Keratinocyte (primary cell): ENCODE results near the gene DDIAS. TPM values are rescaled to one million over a fixed set of nuclear protein-coding genes. Genes with fewer than 3 reads are reported as not detected.
"Not testable (repeated sequence)": the region's sequence is repeated elsewhere in the genome, so short reads cannot be mapped to it uniquely, and the experiment has no call there.

ENCODE experiments used
- DNase-seq: peaks from one replicate; pipeline ENCODE4 v3.0.0-alpha.2; 2011; ENCODE audit warnings: low read depth, missing footprints, low spot score
- FAIRE-seq: peaks from 2 replicates; lab custom pipeline; 2011; peaks lifted over from hg19 to GRCh38; lab: Jason Lieb, UNC
- H2AFZ ChIP-seq: 2 replicates; pipeline ENCODE4 v1.6.0; 2012; ENCODE audit warnings: low read length, control low read depth, inconsistent platforms; ENCODE audit not compliant: control insufficient read depth
- H3K27ac ChIP-seq: 2 replicates; pipeline ENCODE4 v1.5.1; 2011; ENCODE audit warnings: low read length; ENCODE audit not compliant: control insufficient read depth, insufficient read depth
- H3K27me3 ChIP-seq: 3 replicates; pipeline ENCODE4 v1.6.0; 2011; ENCODE audit warnings: low read length; ENCODE audit not compliant: control insufficient read depth, insufficient read depth; ENCODE audit errors: extremely low read depth
- H3K36me3 ChIP-seq, 2 experiments: 2 replicates in 1 of 2; 3 replicates in 1 of 2; pipeline ENCODE4 v1.5.1; 2011; ENCODE audit warnings: low read length in 2 of 2, mild to moderate bottlenecking in 1 of 2; ENCODE audit not compliant: control insufficient read depth in 2 of 2, insufficient read depth in 2 of 2; ENCODE audit errors: extremely low read depth in 1 of 2
- H3K4me1 ChIP-seq: 3 replicates; pipeline ENCODE4 v1.5.1; 2011; ENCODE audit warnings: low read length; ENCODE audit not compliant: control insufficient read depth, insufficient read depth; ENCODE audit errors: extremely low read depth
- H3K4me2 ChIP-seq: 3 replicates; pipeline ENCODE4 v1.6.0; 2011; ENCODE audit warnings: low read depth, low read length; ENCODE audit not compliant: control insufficient read depth, insufficient read depth; ENCODE audit errors: extremely low read depth
- H3K4me3 ChIP-seq, 3 experiments: fragments of 200-600 bp in 1 of 3; sonication (generic) in 1 of 3; 2 replicates in 2 of 3; 3 replicates in 1 of 3; pipeline ENCODE4 v1.5.1; 2011 to 2016; ENCODE audit warnings: low read length in 3 of 3, mild to moderate bottlenecking in 3 of 3, control low read depth in 2 of 3, inconsistent platforms in 1 of 3, low read depth in 1 of 3, mixed read lengths in 1 of 3, mixed run types in 1 of 3, moderate library complexity in 1 of 3; ENCODE audit not compliant: control insufficient read depth in 2 of 3, insufficient read depth in 2 of 3; ENCODE audit errors: extremely low read depth in 1 of 3
- H3K79me2 ChIP-seq: 2 replicates; pipeline ENCODE4 v1.6.0; 2012; ENCODE audit warnings: low read length; ENCODE audit not compliant: control insufficient read depth, insufficient read depth
- H3K9ac ChIP-seq: 3 replicates; pipeline ENCODE4 v1.6.0; 2011; ENCODE audit warnings: low read length; ENCODE audit not compliant: control insufficient read depth, insufficient read depth; ENCODE audit errors: extremely low read depth
- H3K9me1 ChIP-seq: 3 replicates; pipeline ENCODE4 v1.6.0; 2011; ENCODE audit warnings: low read length; ENCODE audit not compliant: control insufficient read depth, insufficient read depth; ENCODE audit errors: extremely low read depth
- H3K9me3 ChIP-seq: 2 replicates; pipeline ENCODE4 v1.5.1; 2012; ENCODE audit warnings: low read depth, low read length; ENCODE audit not compliant: control insufficient read depth
- H4K20me1 ChIP-seq: 3 replicates; pipeline ENCODE4 v1.6.0; 2011; ENCODE audit warnings: low read length; ENCODE audit not compliant: control insufficient read depth, insufficient read depth; ENCODE audit errors: extremely low read depth
- EZH2 ChIP-seq: IDR thresholded peaks from one replicate; pipeline ENCODE4 v1.6.1; 2012; ENCODE audit warnings: inconsistent platforms, mild to moderate bottlenecking, low read length, moderate library complexity
- dilution Hi-C: fragments of 300-500 bp; cut with MboI; formaldehyde crosslinking; loops from one replicate; pipeline ENCODE4 v1.7.0; 2020; ENCODE audit warnings: low sequenced_read_pairs; ENCODE audit not compliant: extremely low pct_ligation_motif_present
- polyA plus RNA-seq, 5 experiments: library from polyadenylated mRNA; depleted of rRNA in 3 of 5; stranded (reverse) in 3 of 5; stranded (forward) in 1 of 5; unstranded in 1 of 5; fragments of >200 nt; gene quantifications; 1 replicate in 1 of 5; 2 replicates in 3 of 5; 3 replicates in 1 of 5; pipeline versions ENCODE4 v1.2.1 to v1.2.3, GENCODE V29; 2011 to 2012; ENCODE audit warnings: missing spikeins in 2 of 5, low read depth in 1 of 5, low replicate concordance in 1 of 5
- TF ChIP-seq, protein P1 (sequence below), 3 experiments: IDR thresholded peaks in 1 of 3; conservative IDR thresholded peaks in 1 of 3; optimal IDR thresholded peaks in 1 of 3; 2 replicates in 2 of 3; 3 replicates in 1 of 3; pipeline versions ENCODE3 to v1.5.1; 2011; ENCODE audit warnings: low read length in 3 of 3, mild to moderate bottlenecking in 3 of 3, moderate library complexity in 2 of 3, control low read depth in 1 of 3, inconsistent platforms in 1 of 3; ENCODE audit not compliant: insufficient read depth in 2 of 3; ENCODE audit errors: extremely low read depth in 1 of 3

DDIAS gene
- polyA plus RNA-seq, 1 donor (not counting 4 experiments of a cell fraction or from before 2014, with no cell fraction given), result 8.7 TPM

DNA sequence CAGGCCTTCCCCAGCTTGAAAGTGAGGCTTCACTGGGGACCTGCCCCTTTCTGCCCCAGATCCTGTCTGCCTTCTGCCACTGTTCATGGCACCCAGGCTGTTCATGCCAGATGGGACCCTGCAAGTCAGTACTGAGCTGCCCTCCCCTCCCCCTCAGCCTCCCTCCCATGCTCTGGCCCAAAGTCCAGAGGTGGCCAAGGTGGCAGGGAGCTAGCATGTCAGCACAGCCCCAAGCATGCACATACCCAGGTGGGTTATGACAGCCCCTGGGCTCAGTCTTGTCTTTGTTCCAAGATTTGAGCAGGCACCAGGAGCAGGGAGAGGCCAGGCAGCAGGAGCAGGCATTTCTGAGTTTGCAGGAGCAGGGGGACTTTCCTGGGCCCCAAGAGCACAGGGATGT, 44.1 kb downstream of the DDIAS start:
- no peak overlapping the region for H3K4me2 ChIP-seq
- dilution Hi-C loops, result no loop called here
- H3K9ac ChIP-seq, result no peak overlapping the region
- H3K9me3 ChIP-seq, result no peaks in the 10 kb centered on the region
- no peak for FAIRE-seq
- no peaks in the 10 kb centered on the region for H3K9me1 ChIP-seq
- no peaks in the 10 kb centered on the region for H4K20me1 ChIP-seq
- H3K36me3 ChIP-seq, result no peaks in the 10 kb centered on the region
- no peaks in the 10 kb centered on the region for H3K79me2 ChIP-seq
- no peak overlapping the region for H2AFZ ChIP-seq
- H3K4me1 ChIP-seq, result no peaks in the 10 kb centered on the region
- H3K4me3 ChIP-seq, result no peak overlapping the region
- H3K27me3 ChIP-seq, result no peaks in the 10 kb centered on the region
- TF ChIP-seq, protein P1, sequence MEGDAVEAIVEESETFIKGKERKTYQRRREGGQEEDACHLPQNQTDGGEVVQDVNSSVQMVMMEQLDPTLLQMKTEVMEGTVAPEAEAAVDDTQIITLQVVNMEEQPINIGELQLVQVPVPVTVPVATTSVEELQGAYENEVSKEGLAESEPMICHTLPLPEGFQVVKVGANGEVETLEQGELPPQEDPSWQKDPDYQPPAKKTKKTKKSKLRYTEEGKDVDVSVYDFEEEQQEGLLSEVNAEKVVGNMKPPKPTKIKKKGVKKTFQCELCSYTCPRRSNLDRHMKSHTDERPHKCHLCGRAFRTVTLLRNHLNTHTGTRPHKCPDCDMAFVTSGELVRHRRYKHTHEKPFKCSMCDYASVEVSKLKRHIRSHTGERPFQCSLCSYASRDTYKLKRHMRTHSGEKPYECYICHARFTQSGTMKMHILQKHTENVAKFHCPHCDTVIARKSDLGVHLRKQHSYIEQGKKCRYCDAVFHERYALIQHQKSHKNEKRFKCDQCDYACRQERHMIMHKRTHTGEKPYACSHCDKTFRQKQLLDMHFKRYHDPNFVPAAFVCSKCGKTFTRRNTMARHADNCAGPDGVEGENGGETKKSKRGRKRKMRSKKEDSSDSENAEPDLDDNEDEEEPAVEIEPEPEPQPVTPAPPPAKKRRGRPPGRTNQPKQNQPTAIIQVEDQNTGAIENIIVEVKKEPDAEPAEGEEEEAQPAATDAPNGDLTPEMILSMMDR (optimal IDR thresholded peaks at IDR 0.05 in 1 of 3, IDR thresholded peaks at IDR 0.05 in 1 of 3, conservative IDR thresholded peaks at IDR 0.05 in 1 of 3; ENCODE audit: extremely low read depth in 1 of 3, insufficient read depth in 2 of 3, low read length in 3 of 3), result no peak
- no peak for TF ChIP-seq EZH2
- no peak for DNase-seq
- no peak overlapping the region for H3K27ac ChIP-seq

DNA sequence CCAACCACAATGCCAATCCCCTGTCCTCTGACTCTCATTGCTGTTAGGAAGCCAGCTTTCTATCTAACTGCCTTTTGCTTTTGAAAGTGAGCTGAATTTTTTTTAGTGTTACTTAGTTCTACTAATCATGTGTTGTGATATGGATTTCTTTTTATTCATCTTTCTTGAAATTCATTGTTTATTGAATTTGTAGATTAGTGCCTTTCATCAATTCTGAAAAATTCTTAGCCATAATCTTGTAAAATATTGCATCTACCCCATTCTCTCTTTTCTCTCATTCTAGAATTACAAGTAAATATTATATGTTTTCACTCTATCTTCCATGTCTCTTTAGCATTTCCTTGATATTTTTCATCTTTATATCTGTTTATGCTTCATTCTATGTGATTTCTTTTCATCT, 47.8 kb downstream of the DDIAS start:
- TF ChIP-seq EZH2, result no peak
- TF ChIP-seq, protein P1 (optimal IDR thresholded peaks at IDR 0.05 in 1 of 3, IDR thresholded peaks at IDR 0.05 in 1 of 3, conservative IDR thresholded peaks at IDR 0.05 in 1 of 3; ENCODE audit: extremely low read depth in 1 of 3, insufficient read depth in 2 of 3, low read length in 3 of 3), result no peak
- dilution Hi-C loops, result no loop called here
- H3K4me1 ChIP-seq, result no peaks in the 10 kb centered on the region
- H3K9me3 ChIP-seq, result no peaks in the 10 kb centered on the region
- no peak overlapping the region for H3K4me3 ChIP-seq
- no peak overlapping the region for H2AFZ ChIP-seq
- H3K9ac ChIP-seq, result no peak overlapping the region
- H3K4me2 ChIP-seq, result no peak overlapping the region
- H3K27me3 ChIP-seq, result no peaks in the 10 kb centered on the region
- no peaks in the 10 kb centered on the region for H3K79me2 ChIP-seq
- no peak for DNase-seq
- H3K9me1 ChIP-seq, result no peaks in the 10 kb centered on the region
- H4K20me1 ChIP-seq, result no peaks in the 10 kb centered on the region
- no peaks in the 10 kb centered on the region for H3K36me3 ChIP-seq
- no peak for FAIRE-seq
- no peak overlapping the region for H3K27ac ChIP-seq

DNA sequence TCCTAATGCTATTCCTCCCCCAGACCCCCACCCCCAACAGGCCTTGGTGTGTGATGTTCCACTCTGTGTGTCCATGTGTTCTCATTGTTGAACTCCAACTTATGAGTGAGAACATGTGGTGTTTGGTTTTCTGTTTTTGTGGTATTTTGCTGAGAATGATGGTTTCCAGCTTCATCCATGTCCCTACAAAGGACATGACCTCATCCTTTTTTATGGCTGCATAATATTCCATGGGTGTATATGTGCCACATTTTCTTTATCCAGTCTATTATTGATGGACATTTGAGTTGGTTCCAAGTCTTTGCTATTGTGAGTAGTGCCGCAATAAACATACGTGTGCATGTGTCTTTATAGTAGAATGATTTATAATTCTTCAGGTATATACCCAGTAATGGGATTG, 49.0 kb downstream of the DDIAS start:
- H3K9me3 ChIP-seq, H2AFZ ChIP-seq, H3K27ac ChIP-seq, H3K4me3 ChIP-seq, H3K27me3 ChIP-seq, H3K9me1 ChIP-seq, H4K20me1 ChIP-seq, H3K4me2 ChIP-seq, H3K9ac ChIP-seq, DNase-seq, H3K36me3 ChIP-seq, dilution Hi-C loops, FAIRE-seq, H3K4me1 ChIP-seq, H3K79me2 ChIP-seq: not testable (repeated sequence)

DNA sequence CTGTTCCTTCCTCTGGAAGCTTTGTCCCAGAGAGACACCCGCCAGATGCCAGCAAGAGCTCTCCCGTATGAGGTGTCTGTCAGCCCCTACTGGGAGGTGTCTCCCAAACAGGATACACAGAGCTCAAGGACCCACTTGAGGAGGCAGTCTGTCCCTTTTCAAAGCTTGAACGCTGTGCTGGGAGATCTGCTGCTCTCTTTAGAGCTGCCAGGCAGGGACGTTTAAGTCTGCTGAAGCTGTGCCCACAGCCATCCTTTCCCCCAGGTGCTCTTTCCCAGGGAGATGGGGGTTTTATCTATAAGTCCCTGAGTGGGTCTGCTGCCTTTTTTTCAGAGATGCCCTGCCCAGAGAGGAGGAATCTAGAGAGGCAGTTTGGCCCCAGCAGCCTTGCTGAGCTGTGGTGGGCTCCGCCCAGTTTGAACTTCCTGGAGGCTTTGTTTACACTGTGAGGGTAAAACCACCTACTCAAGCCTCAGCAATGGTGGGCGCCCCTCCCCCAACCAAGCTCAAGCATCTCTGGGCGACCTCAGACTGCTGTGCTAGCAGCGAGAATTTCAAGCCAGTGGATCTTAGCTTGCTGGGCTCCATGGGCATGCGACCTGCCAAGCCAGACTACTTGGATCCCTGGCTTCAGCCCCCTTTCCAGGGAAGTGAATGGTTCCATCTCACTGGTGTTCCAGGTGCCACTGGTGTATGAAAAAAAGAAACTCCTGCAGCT, 54.4 kb downstream of the DDIAS start:
- H3K9me1 ChIP-seq, H3K27ac ChIP-seq, H3K4me3 ChIP-seq, H3K4me1 ChIP-seq, FAIRE-seq, H3K4me2 ChIP-seq, H4K20me1 ChIP-seq, H3K27me3 ChIP-seq, H3K9me3 ChIP-seq, H3K9ac ChIP-seq, H2AFZ ChIP-seq, H3K79me2 ChIP-seq, dilution Hi-C loops, DNase-seq, H3K36me3 ChIP-seq: not testable (repeated sequence)
